Suprapubic skin (tissue), 4 donors: ENCODE results near the gene BAIAP2. TPM values are rescaled to one million over a fixed set of nuclear protein-coding genes. Genes with fewer than 3 reads are reported as not detected.

Source experiments
- DNase-seq, 2 donors: peaks; one replicate each; pipeline ENCODE4 v3.0.0-alpha.2; 2019; ENCODE audit warnings: low spot score in 2 of 2
- H3K27ac ChIP-seq: fragments of 200-600 bp; sonication (generic); one replicate; pipeline ENCODE4 v1.5.1; 2019
- H3K27me3 ChIP-seq: fragments of 200-600 bp; sonication (generic); one replicate; pipeline ENCODE4 v1.5.1; 2019
- H3K36me3 ChIP-seq: fragments of 200-600 bp; sonication (generic); one replicate; pipeline ENCODE4 v1.5.1; 2019
- H3K4me1 ChIP-seq: fragments of 200-600 bp; sonication (generic); one replicate; pipeline ENCODE4 v1.5.1; 2019
- H3K4me3 ChIP-seq: fragments of 200-600 bp; sonication (generic); one replicate; pipeline ENCODE4 v1.5.1; 2019; ENCODE audit warnings: mild to moderate bottlenecking
- H3K9me3 ChIP-seq: fragments of 200-600 bp; sonication (generic); one replicate; pipeline ENCODE4 v1.5.1; 2019
- EP300 ChIP-seq: sonication (generic); formaldehyde crosslinking; IDR thresholded peaks from one replicate; pipeline ENCODE4 v1.6.1; 2017; ENCODE audit warnings: antibody characterized with exemption
- POLR2A ChIP-seq, 2 donors: fragments of 450-650 bp; IDR thresholded peaks; one replicate each; pipeline ENCODE4 v1.6.1; 2017; ENCODE audit warnings: antibody characterized with exemption in 2 of 2, mild to moderate bottlenecking in 2 of 2, moderate library complexity in 2 of 2
- POLR2AphosphoS5 ChIP-seq, 3 donors: sonication (generic); formaldehyde crosslinking; IDR thresholded peaks; one replicate each; pipeline ENCODE4 v1.6.1; 2017; ENCODE audit warnings: antibody characterized with exemption in 3 of 3
- WGBS: methylation state at CpG from one replicate; pipeline ENCODE4 v1.1.5; 2018; 5-methylcytosine and 5-hydroxymethylcytosine counted together
- total RNA-seq, 4 donors: library from RNA; depleted of rRNA; stranded (reverse); fragments of >200 nt; gene quantifications; one replicate each; pipeline ENCODE4 v1.1.0, GENCODE V29; 2016
- TF ChIP-seq, protein P1 (sequence below), 2 donors: fragments of 200-600 bp in 1 of 2; fragments of 450-650 bp in 1 of 2; sonication (generic) in 1 of 2; IDR thresholded peaks; one replicate each; pipeline ENCODE4 v1.5.1; 2016 to 2019; ENCODE audit warnings: antibody characterized with exemption in 2 of 2, mild to moderate bottlenecking in 1 of 2, moderate library complexity in 1 of 2

BAIAP2 gene
- total RNA-seq, 4 donors from 2014 or later = 214 to 283 (median 260) TPM

DNA sequence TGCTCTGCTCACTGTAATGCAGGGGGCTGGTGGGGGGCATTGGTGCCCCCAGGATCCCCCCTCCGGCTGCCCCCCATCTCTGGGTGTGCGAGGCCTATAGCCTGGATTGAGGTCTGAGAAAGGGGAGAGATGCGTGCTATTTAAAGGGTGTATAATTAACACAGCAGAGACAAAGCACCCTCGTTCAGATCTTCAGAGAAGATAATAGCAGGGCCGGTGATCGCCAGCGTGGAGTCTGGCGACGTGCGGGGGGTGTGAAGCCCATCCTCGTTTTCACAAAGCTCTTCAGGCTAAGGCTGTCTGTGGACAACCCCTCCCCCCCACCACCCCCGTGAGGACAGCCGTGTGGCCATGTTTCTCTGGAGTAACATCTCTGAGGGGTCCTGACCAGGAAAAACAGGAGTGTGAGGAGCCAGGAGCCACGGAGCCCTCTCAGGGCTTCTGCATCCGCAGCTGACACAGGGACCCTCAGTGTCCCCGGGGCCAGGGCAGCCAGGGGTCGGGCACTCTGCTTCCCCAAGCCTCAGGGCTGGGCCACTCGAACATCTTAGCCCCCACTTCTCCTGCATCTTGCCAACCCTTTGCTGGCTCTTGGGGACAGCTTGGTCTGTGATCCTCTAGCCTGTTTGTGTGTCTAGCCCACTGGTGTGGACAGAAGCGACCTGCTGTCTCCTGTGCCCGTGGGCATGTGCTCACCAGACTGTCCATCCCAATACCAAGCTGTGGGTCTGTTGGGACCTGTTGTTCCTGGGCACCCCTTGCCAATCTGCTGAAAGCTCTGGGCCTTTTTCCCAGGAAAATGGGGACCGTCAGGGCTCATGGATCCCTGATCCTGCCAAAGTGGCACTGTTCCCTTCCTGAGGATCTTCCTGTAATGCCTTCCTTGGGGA, 58.9 kb downstream of the BAIAP2 start:
- 67% methylated on average over 19 of the region's 21 CpGs for WGBS
- no peaks in the 10 kb centered on the region for H3K36me3 ChIP-seq
- TF ChIP-seq EP300 (no peak), POLR2A (IDR thresholded peaks at IDR 0.05) (no peak), POLR2AphosphoS5 (IDR thresholded peaks at IDR 0.05) (no peak)
- TF ChIP-seq, protein P1, sequence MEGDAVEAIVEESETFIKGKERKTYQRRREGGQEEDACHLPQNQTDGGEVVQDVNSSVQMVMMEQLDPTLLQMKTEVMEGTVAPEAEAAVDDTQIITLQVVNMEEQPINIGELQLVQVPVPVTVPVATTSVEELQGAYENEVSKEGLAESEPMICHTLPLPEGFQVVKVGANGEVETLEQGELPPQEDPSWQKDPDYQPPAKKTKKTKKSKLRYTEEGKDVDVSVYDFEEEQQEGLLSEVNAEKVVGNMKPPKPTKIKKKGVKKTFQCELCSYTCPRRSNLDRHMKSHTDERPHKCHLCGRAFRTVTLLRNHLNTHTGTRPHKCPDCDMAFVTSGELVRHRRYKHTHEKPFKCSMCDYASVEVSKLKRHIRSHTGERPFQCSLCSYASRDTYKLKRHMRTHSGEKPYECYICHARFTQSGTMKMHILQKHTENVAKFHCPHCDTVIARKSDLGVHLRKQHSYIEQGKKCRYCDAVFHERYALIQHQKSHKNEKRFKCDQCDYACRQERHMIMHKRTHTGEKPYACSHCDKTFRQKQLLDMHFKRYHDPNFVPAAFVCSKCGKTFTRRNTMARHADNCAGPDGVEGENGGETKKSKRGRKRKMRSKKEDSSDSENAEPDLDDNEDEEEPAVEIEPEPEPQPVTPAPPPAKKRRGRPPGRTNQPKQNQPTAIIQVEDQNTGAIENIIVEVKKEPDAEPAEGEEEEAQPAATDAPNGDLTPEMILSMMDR (IDR thresholded peaks at IDR 0.05) = no peak
- H3K27me3 ChIP-seq = no peaks in the 10 kb centered on the region
- no peaks in the 10 kb centered on the region for H3K9me3 ChIP-seq
- no peak overlapping the region for H3K4me3 ChIP-seq
- peak overlapping the region; percentile 88 for H3K27ac ChIP-seq
- DNase-seq = no peak
- H3K4me1 ChIP-seq = peaks cover 97% of the 10 kb centered on the region

DNA sequence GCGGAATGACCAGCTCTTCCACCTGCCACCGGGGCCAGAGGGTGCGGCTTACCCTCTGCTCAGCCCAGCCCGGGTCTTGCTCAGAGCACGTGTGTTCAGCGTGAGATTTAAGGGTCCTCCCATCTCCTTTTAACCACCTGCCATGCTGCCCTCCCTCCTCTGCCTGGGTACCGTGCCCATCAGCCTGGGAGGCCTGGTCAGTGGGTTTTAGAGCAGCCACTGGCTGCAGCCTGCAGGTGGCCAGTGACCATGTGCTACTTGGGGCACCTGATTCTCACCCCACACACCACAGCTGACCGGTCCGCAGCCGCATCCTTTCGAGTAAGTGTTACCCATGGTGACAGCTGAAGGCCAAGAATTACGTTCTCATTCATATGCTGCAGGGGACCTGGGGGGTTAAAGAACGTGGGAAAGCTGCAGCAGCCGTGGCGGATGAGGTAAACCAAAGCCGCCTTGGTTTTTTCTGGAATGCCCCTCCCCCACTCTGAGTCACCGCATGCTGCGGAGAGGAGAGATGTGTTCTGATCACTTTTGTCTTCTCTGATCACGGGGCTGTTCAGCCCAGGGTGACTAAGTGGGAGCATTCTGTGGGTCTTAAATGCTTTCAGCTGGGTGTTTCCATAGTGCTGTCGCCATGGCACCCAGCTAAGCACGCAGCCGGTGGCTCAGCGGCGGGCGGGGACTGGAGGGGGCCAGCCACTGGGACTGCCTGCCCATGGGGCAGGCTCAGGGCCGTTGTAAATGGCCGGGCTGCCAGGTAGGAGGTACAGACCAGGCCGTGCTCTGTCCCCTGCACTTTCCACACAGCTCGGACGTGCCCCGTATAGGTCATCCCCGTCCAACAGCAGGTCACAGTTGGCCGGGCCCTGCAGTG, 59.8 kb downstream of the BAIAP2 start:
- H3K9me3 ChIP-seq = no peaks in the 10 kb centered on the region
- no peaks in the 10 kb centered on the region for H3K27me3 ChIP-seq
- TF ChIP-seq, protein P1 (IDR thresholded peaks at IDR 0.05) = no peak
- peak in 2 of 3 donors; percentile 59 to 77 for TF ChIP-seq POLR2AphosphoS5 (IDR thresholded peaks at IDR 0.05)
- TF ChIP-seq POLR2A (IDR thresholded peaks at IDR 0.05) = peak in 1 of 2 donors; percentile 10
- TF ChIP-seq EP300 = no peak
- 70% methylated on average over 3 of the region's 33 CpGs for WGBS
- peaks cover 4% of the 10 kb centered on the region for H3K36me3 ChIP-seq
- peak overlapping the region; percentile 12 for H3K4me3 ChIP-seq
- peak overlapping the region; percentile 88 for H3K27ac ChIP-seq
- DNase-seq = peak; percentile 94 to 95
- peaks cover 92% of the 10 kb centered on the region for H3K4me1 ChIP-seq

DNA sequence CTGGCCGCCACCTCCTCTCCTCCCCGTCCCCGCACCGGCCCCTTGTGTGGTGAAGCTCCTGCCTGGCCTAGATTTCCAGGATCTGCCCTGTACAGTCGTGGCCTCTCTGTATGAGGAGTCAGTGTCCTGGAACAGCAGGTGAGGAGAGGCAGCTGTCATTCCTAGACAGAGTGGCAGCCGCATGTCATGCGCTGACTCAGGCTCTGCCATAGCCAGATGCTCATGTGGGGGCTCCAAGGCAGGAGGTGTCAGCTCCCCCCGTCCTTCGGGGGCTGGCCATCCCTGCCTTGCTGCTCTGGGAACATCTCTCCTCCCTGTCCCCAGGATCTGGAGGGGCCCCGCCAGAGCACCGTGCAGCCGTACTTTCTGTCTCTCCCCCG, 60.4 kb downstream of the BAIAP2 start:
- DNase-seq = no peak
- H3K36me3 ChIP-seq = peaks cover 9% of the 10 kb centered on the region
- 72% methylated on average over 11 of the region's 13 CpGs for WGBS
- peak overlapping the region; percentile 88 for H3K27ac ChIP-seq
- H3K27me3 ChIP-seq = no peaks in the 10 kb centered on the region
- H3K4me3 ChIP-seq = peak overlapping the region; percentile 12
- H3K4me1 ChIP-seq = peaks cover 86% of the 10 kb centered on the region
- TF ChIP-seq POLR2A (IDR thresholded peaks at IDR 0.05) = no peak
- TF ChIP-seq POLR2AphosphoS5 (IDR thresholded peaks at IDR 0.05) = no peak
- no peak for TF ChIP-seq EP300
- TF ChIP-seq, protein P1 (IDR thresholded peaks at IDR 0.05) = no peak
- H3K9me3 ChIP-seq = no peaks in the 10 kb centered on the region

DNA sequence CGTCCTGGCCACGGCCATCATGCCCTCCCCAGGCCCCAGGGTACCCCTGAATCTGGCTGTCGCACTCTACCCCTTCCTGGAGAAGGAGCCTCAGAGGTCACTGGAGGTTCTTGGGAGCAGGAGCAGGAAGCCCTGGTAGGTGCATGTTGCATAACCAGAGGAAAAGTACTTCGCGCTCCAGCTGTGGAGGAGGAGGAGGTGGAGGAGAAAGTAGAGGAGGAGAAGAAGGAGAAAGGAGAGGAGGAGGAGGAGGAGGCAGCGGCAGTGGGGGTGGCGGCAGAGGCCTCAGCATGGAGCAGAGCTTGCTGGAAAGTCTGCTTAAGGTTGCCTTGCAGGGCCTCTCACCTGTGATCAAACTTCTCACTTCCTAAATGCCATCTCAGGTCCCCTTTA, 61.8 kb downstream of the BAIAP2 start:
- WGBS = 64% methylated on average over 7 of the region's 7 CpGs
- Histone ChIP-seq H3K27ac (peak overlapping the region; percentile 88), H3K4me3 (peak overlapping the region; percentile 32)

More for the DNA sequence above, 61.8 kb downstream of the BAIAP2 start:
- TF ChIP-seq POLR2AphosphoS5 (IDR thresholded peaks at IDR 0.05) = no peak
- TF ChIP-seq, protein P1 (IDR thresholded peaks at IDR 0.05) = no peak
- no peak for TF ChIP-seq EP300
- TF ChIP-seq POLR2A (IDR thresholded peaks at IDR 0.05) = no peak
- Histone ChIP-seq H3K36me3 (peaks cover 22% of the 10 kb centered on the region), H3K4me1 (peaks cover 72% of the 10 kb centered on the region), H3K27me3 (no peaks in the 10 kb centered on the region), H3K9me3 (no peaks in the 10 kb centered on the region)
- no peak for DNase-seq
